ENCODE measurements around the gene UBA1.

Gene UBA1

DNA sequence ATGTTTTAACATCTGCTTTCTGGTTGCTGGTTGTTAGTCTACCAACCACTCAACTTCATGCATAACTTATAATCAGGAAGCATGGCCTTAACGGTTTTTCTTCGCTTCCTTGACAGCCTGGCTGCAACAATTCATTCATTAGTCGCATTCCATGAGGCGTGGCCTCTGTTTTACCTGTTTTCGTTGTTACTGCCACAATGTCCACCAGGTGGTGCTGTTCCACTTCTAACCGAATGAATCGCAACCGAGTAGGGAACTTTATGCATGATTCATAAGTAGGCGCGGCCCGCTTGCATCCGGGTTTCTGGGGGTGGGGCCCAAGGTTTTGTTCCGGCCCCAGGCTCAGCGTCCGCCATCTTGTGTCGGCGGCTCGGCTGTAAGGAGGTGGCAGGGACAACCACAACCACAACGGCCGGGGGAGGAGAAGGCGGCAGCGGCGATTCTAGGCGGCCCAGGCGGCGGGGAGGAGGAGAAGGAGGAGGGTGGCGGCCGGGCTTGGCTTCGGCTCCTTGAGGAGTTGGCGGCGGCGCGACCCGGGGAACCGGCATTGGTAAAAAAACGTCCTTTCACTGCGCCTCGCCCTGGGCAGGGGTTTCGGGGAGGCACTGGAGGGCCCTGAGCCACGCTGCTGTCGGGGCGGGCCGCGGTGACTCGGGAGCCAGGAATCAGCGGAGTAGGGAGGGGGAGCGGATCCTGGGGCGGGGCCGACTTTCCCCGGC is at the start of gene UBA1:
Gene UBA1 (plus strand): TSS at position 355 of the 719 bp plus-strand sequence. CDS start 4,974 bp downstream, outside the sequence.
- peak; percentile 90 to 99 for DNase-seq

DNA sequence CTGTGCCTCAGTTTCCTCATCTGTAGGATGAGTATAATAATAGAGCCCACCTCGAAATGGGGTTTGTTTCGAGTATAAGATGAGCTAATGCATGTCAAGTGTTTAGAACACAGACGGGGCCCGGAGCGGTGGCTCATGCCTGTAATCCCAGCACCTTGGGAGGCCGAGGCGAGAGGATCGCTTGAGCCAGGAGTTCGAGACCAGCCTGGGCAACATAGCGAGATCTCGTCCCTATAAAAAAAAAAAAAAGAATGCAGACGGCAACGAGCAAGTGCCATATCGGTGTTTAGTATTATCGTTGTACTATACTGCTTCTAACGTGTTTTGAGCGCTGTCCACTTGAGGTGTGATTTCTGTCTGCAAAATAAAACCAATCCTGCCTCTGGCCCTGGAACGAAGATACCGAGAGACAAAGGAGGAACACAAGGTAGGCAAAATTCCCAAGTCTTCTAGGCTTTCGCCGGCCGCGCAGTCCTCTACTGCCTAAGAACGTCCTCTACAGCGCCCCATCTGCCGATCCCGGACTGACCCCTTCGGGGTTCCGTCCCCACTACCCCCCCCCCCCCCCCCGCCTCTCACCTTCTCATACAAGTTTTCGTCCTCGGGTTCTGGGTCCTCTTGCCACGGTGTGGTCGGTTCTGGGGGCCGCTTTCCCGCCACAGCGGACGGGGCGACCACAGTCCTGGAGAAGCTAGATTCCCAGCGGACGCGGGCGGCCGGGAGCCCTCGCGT is 49.6 kb upstream of the UBA1 start:
- DNase-seq = no peak

DNA sequence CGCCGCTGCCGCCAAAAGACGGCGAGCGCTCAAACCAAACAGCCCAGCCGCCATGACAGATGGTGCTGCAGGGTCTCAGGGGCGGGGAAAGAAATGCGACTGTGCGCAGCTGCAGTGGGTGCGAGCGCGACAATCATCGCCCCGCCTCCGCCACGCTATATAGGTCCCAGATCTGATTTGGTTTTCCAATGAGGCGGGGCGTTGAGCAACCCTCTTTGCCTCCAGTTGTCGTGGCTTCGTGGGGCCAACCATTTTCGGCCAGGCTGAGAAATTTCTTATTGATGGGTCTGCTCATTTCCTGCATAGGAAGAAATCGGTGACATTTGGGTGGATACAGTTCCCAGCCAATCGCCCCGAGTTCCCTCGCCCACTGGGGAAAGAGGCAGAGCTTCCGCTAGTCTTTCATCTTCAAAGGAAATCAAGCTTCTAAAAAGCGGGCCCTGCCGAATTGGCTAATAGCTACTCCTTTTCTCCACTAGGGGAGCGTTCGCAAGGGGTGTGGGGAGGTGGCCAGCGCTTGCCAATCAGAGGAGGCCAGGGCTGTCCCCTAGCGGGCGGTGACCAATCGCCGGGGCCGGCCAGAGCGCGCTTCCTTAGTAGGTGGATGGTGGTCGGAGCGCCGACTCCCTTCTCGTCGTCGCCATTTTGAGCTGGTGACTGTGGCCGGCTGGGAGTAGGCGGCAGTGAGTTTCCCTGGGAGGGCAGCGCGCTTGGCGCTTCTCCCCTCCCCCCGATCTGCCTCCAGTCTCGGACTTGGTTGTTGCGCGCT is 48.8 kb upstream of the UBA1 start, which contains the start of the genes NDUFB11 and RBM10:
Gene NDUFB11 (minus strand): TSS at position 77 of the 769 bp plus-strand sequence. CDS start 23 bp downstream, at position 54.
Gene RBM10 (plus strand): TSS at position 596 of the 769 bp plus-strand sequence. CDS start 2,261 bp downstream, outside the sequence.
- DNase-seq = peak; percentile 81 to 86

DNA sequence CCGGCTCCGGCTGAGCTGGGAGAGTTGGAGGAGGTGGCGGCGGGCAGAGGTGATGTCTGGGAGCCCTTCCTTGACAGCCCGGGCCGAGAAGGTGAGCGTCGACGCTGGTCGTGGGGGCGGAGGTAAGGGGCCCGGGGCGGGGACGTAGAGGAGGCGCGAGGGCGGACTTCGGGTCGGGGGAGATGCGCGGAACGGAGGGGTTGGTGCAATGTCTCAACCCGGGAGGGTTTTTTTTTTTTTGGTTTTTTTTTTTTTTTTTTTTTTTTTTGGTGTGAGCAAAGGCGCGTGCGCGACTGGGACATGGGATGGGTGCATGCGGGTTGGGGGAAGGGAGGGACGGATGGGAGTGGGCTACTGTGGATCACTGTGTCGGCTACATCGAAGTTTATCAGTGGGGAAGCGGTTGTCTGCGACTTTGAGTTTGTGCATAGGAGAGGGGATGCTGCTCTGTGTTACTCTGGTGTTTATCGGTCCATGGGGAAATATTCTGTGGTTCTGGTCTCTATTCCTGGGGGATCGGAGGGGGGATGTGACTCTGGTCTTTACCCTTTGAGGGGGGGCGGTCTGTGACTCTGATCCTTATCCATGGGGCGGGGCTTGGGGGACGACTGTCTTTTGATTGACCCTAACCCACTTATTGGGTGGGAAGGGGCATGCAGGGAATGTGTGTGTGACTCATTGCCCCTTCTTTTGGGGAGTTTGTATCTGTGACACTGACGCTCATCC is 48.1 kb upstream of the UBA1 start:
- DNase-seq = no peak

DNA sequence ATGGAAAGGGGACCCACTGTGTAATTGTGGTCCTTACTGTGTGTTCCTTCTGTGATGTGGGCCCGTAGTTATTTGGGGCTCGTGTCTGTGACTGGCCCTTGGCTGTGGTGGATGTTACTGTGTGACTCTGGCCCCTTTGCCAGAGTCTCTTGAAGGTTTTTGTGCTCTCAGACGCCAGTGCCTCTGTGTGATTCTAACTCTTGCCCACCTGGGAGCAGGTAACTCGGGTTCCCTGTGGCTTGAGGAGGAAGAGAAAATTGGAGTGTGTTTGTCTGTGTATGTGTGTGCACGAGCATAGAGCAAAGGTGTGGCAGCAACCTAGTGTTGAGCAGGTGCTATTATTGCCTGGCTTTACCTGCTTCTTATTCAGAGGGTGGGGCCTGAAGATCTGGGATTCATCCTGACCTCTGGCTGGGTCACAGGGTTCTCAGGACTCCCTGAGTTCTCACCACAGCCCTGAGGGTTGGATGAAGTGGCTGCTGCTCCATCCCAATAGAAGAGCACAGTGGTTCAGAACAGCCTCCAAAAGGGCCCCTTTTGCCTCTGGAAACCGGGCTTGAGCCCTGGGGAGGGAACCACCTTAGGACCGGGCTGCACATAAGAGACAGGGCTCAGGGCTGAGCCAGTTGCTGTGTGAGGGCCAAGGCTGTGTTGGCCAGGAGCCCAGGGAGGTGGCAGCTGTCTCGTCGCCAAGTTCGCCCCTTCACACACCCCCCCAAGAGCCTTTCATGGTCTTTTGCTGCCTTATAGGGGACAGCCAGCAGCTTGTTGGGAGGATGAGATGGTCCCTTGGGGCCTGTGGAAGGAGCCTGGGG is 47.3 kb upstream of the UBA1 start:
- no peak for DNase-seq

GRCh38 chrX:47146936-47147859 is 46.4 kb upstream of the UBA1 start:
- no peak for DNase-seq

GRCh38 chrX:47148946-47149345 is 44.7 kb upstream of the UBA1 start:
- no peak for DNase-seq

DNA sequence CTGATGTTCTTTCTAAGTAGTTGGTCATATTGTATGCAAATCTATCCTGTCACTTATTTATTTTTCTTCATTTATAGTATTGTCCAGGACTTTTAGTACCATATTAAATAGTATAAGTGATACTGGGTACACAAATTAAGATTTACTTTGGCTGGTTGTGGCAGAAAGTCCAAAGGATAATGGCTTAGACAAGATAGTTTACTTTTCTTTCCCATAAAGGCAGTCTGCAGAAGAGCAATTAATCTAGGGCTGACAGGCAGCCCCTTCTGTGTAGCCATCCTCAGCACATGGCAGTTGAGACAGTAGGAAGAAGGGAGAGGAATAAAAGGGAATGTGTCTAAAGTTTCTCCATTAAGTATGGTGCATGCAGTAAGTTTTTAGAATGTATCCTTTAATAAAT is 42.2 kb upstream of the UBA1 start:
- no peak for DNase-seq

DNA sequence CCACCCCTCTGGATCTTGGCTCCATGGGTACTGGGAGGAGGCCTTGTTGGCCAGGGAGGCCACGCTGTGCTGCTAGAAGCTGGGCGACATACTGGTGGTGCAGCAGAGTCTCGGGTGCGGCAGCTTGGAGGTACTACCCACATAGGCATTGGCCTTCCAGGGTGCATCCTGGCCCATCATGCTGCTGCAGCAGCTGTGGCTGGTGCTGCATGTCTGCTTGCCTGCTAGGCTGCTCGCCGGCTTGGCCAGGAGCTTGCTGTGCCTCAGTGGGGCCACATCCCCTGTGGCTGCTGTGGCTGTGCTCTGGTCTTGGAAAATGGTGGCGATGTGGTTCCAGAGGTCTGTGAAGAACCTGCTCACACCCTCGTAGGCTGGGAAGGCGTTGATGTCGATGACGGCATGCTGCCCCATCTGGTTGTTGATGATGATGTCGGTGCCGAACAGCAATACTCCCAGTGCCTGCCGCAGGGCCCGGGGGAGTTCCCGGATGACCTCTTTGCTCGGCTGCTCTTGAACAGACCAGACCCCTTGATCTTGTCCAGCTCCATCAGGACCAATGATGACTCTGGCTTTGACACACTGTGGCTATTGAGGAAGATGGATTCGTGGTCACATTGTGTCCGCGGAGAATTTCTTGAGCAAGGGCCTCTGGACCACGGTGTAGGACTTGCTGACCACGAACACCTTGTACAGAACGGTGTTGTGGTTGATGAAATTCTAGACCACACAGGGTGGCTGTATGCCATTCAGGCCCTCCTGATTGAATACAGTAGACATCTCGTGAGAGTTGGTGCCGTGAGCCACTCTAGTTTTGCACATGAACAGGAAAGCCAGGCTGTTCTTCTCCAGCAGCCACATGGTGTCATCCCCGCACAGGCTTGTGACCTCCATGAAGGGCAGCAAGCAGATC is 36.8 kb upstream of the UBA1 start:
- DNase-seq = no peak

- DNase-seq = no peak
These were observed 35.5 kb upstream of the UBA1 start for GRCh38 chrX:47158131-47158530.

- no peak for DNase-seq
These were observed 34.8 kb upstream of the UBA1 start for GRCh38 chrX:47158781-47159180.

DNA sequence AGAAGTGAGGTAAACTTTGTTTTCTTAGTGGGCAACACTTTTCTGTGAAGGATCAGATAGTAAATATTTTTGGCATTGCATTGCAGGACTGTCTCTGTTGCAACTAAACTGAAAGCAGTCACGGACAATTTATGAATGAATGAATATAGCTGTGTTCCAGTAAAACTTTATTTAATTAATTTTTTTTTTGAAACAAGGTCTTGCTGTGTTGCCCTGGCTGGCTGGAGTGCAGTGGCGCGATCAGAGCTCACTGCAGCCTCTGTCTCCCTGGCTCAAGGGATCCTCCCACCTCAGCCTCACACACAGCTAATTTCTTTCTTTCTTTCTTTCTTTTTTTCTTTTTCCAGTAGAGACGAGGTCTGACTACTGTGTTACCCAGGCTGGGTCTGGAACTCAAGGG is 32.8 kb upstream of the UBA1 start:
- no peak for DNase-seq

DNA sequence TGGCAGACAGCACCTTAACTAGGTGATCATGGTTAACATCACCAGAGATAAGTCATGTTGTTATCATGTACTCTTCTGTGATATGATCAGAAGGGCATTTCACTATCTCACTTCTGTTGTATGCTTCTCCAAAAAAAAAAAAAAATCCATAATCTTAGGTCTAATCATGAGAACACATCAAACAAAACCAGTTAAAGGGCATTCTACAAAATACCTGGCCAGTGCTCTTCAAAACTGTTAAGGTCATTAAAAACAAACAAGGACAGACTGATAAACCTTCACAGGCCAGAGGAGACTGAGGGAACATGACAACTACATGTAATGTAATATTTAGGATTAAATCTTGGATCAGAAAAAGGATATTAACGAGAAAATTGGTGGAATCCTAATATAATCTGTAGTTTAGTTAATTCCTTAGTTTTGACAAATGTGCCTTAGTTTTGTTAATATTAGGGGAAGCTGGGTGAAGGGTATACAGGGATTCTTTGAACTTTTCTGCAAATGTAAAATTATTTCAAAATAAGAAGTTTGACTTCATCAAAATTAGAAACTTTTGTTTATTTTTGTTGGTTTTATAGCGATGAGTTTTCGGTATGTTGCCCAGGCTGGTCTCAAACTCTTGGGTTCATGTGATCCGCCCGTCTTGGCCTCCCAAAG is 30.6 kb upstream of the UBA1 start:
- DNase-seq = no peak

DNA sequence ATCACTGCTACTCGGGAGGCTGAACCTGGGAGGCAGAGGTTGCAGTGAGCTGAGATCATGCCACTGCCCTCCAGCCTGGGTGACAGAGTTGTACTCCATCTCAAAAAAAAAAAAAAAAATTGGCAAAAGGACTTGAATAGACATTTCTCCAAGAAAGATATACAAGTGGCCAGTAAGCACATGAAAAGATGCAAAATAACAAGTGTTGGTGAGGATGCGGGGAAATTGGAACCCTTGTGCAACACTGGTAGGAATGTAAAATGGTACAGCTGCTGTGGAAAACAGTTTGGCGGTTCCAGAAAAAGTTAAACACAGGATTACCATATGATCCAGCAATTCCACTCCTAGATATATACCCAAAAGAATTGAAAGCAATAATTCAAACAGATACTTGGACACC is 29.2 kb upstream of the UBA1 start:
- no peak for DNase-seq

DNA sequence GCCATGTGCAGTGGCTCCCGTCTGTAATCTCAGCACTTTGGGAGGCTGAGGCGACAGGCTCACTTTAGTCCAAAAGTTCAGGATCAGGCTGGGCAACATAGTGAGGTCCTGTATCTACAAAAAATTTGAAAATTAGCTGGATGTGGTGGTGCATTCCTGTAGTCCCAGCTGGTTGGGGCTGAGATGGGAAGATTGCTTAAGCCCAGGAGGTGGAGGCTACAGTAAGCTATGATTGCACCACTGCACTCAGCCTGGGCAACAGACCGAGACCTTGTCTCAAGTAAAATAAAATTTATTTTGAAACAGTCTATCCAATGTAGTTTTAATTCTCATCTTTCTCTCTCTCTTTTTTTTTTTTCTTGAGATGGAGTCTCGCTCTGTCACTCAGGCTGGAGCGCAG is 27.5 kb upstream of the UBA1 start:
- DNase-seq = no peak

- no peak for DNase-seq
These were observed 25.0 kb upstream of the UBA1 start for GRCh38 chrX:47168495-47169073.

DNA sequence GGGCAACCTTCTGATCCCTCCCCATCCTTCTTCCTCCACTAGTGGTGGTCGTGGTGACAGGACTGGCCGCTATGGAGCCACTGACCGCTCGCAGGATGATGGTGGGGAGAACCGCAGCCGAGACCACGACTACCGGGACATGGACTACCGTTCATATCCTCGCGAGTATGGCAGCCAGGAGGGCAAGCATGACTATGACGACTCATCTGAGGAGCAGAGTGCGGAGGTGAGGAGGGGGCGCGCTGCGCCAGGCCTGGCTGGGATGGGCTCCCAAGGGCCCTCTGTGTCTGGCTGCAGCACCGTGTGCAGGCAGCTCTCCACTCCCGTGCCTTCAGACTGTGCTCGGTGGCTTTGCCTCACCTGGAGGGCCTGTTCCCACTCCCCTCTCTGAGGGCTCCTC is 24.4 kb upstream of the UBA1 start:
- no peak for DNase-seq

GRCh38 chrX:47169726-47170515 is 23.7 kb upstream of the UBA1 start:
- no peak for DNase-seq

Data from activated CD4-positive, alpha-beta T cell treated with anti-CD3 and anti-CD28 coated beads for 4 hours (primary cell).